Adipocyte (in vitro differentiated cells): ENCODE measurements around the gene TAF11L11.
"Not testable (repeated sequence)": the region's sequence is repeated elsewhere in the genome, so short reads cannot be mapped to it uniquely, and the experiment has no call there.

Experiments
- DNase-seq: peaks from one replicate; pipeline ENCODE4 v3.0.0-alpha.2; 2015; ENCODE audit warnings: low read depth
- H3K27me3 ChIP-seq: replicated peaks from 2 replicates; pipeline ENCODE4 v1.7.0; 2013; ENCODE audit warnings: mild to moderate bottlenecking, low read length, moderate library complexity; ENCODE audit not compliant: control insufficient read depth, insufficient read depth
- H3K36me3 ChIP-seq: 2 replicates; pipeline ENCODE4 v1.7.0; 2013; ENCODE audit warnings: low read length, mild to moderate bottlenecking, moderate library complexity; ENCODE audit not compliant: control insufficient read depth, insufficient read depth, severe bottlenecking
- H3K4me1 ChIP-seq: 2 replicates; pipeline ENCODE4 v1.7.0; 2013; ENCODE audit warnings: mild to moderate bottlenecking, low read length, moderate library complexity; ENCODE audit not compliant: control insufficient read depth, insufficient read depth
- H3K4me3 ChIP-seq: 2 replicates; pipeline ENCODE4 v1.7.0; 2013; ENCODE audit warnings: mild to moderate bottlenecking, low read length, moderate library complexity
- H3K9ac ChIP-seq: 2 replicates; pipeline ENCODE4 v1.7.0; 2013; ENCODE audit warnings: mild to moderate bottlenecking, low read length, moderate library complexity
- H3K9me3 ChIP-seq: 2 replicates; pipeline ENCODE4 v1.7.0; 2013; ENCODE audit warnings: mild to moderate bottlenecking, low read length, moderate library complexity; ENCODE audit not compliant: control insufficient read depth

TAF11L11 gene

GRCh38 chr5:17603880-17604279 is at the start of gene TAF11L11:
TSS of gene TAF11L11 (plus strand) at chr5:17604183.
- H3K27me3 ChIP-seq, DNase-seq, H3K36me3 ChIP-seq, H3K9me3 ChIP-seq, H3K4me3 ChIP-seq, H3K9ac ChIP-seq, H3K4me1 ChIP-seq: not testable (repeated sequence)

GRCh38 chr5:17585658-17586057 is 18.3 kb upstream of the TAF11L11 start, which contains the start of gene TAF11L7:
TSS of gene TAF11L7 (minus strand) at chr5:17585758.
- not testable (repeated sequence) for DNase-seq, H3K27me3 ChIP-seq, H3K4me1 ChIP-seq, H3K9ac ChIP-seq, H3K9me3 ChIP-seq, H3K36me3 ChIP-seq, H3K4me3 ChIP-seq

GRCh38 chr5:17590860-17591259 is 13.1 kb upstream of the TAF11L11 start, which contains the start of gene TAF11L8:
TSS of gene TAF11L8 (minus strand) at chr5:17590960.
- H3K4me3 ChIP-seq, H3K27me3 ChIP-seq, DNase-seq, H3K9ac ChIP-seq, H3K9me3 ChIP-seq, H3K36me3 ChIP-seq, H3K4me1 ChIP-seq: not testable (repeated sequence)

GRCh38 chr5:17594255-17594654 is 9.7 kb upstream of the TAF11L11 start, which contains the start of gene TAF11L9:
TSS of gene TAF11L9 (minus strand) at chr5:17594394.
- not testable (repeated sequence) for DNase-seq, H3K4me1 ChIP-seq, H3K4me3 ChIP-seq, H3K27me3 ChIP-seq, H3K9me3 ChIP-seq, H3K9ac ChIP-seq, H3K36me3 ChIP-seq

- H3K4me1 ChIP-seq, DNase-seq, H3K4me3 ChIP-seq, H3K9ac ChIP-seq, H3K9me3 ChIP-seq, H3K27me3 ChIP-seq, H3K36me3 ChIP-seq: not testable (repeated sequence)
These were observed 6.3 kb upstream of the TAF11L11 start, which contains the start of gene TAF11L10 for GRCh38 chr5:17597728-17598127. TSS of gene TAF11L10 (minus strand) at chr5:17597828.

- Histone ChIP-seq H3K27me3 (no peaks in the 10 kb centered on the region), H3K4me1 (no peaks in the 10 kb centered on the region), H3K4me3 (no peak overlapping the region), H3K36me3 (no peaks in the 10 kb centered on the region), H3K9me3 (no peaks in the 10 kb centered on the region), H3K9ac (no peak overlapping the region)
- DNase-seq = no peak
These were observed 968 bp downstream of the TAF11L11 start for GRCh38 chr5:17604951-17605350.

GRCh38 chr5:17607461-17607860 is 3.5 kb downstream of the TAF11L11 start:
- not testable (repeated sequence) for DNase-seq, H3K4me1 ChIP-seq, H3K9me3 ChIP-seq, H3K9ac ChIP-seq, H3K36me3 ChIP-seq, H3K27me3 ChIP-seq, H3K4me3 ChIP-seq

- H3K4me1 ChIP-seq, H3K27me3 ChIP-seq, H3K9me3 ChIP-seq, H3K36me3 ChIP-seq, DNase-seq, H3K4me3 ChIP-seq, H3K9ac ChIP-seq: not testable (repeated sequence)
These were observed 6.1 kb downstream of the TAF11L11 start, which contains the start of gene TAF11L12 for GRCh38 chr5:17610092-17610491. TSS of gene TAF11L12 (plus strand) at chr5:17610392.

GRCh38 chr5:17614872-17615605 is 11.1 kb downstream of the TAF11L11 start:
- Histone ChIP-seq H3K4me1 (no peaks in the 10 kb centered on the region), H3K36me3 (no peaks in the 10 kb centered on the region), H3K4me3 (no peak overlapping the region), H3K27me3 (no peaks in the 10 kb centered on the region), H3K9me3 (no peaks in the 10 kb centered on the region), H3K9ac (no peak overlapping the region)
- no peak for DNase-seq

- no peaks in the 10 kb centered on the region for H3K9me3 ChIP-seq
- no peak overlapping the region for H3K4me3 ChIP-seq
- no peaks in the 10 kb centered on the region for H3K36me3 ChIP-seq
- no peak for DNase-seq
- no peaks in the 10 kb centered on the region for H3K4me1 ChIP-seq
- H3K27me3 ChIP-seq = no peaks in the 10 kb centered on the region
- no peak overlapping the region for H3K9ac ChIP-seq
These were observed 15.4 kb downstream of the TAF11L11 start for GRCh38 chr5:17619354-17619753.

GRCh38 chr5:17620627-17621026 is 16.6 kb downstream of the TAF11L11 start:
- H3K27me3 ChIP-seq = no peaks in the 10 kb centered on the region
- no peak overlapping the region for H3K4me3 ChIP-seq
- no peaks in the 10 kb centered on the region for H3K36me3 ChIP-seq
- no peaks in the 10 kb centered on the region for H3K4me1 ChIP-seq
- no peak overlapping the region for H3K9ac ChIP-seq
- no peak for DNase-seq
- H3K9me3 ChIP-seq = no peaks in the 10 kb centered on the region

- Histone ChIP-seq H3K27me3 (no peaks in the 10 kb centered on the region), H3K36me3 (no peaks in the 10 kb centered on the region), H3K4me3 (no peak overlapping the region), H3K9ac (no peak overlapping the region), H3K9me3 (no peaks in the 10 kb centered on the region), H3K4me1 (no peaks in the 10 kb centered on the region)
- no peak for DNase-seq
These were observed 21.7 kb downstream of the TAF11L11 start for GRCh38 chr5:17625686-17626085.
